A673 (cell line): ENCODE data around the gene GOLGA3. TPM values are rescaled to one million over a fixed set of nuclear protein-coding genes. Genes with fewer than 3 reads are reported as not detected.

Experiments used
- BruUV-seq: library from RNA; stranded (reverse); fragments of 400-500 nt; replicated peaks from 2 replicates; lab custom pipeline; 2021; lab: Mats Ljungman, UMichigan
- CTCF ChIA-PET: fragments of 300-600 bp; sonication (Branson Sonifier 250); formaldehyde crosslinking; loops from one replicate; lab custom pipeline; 2022; ENCODE audit warnings: antibody characterized with exemption; lab: Charles Lee
- POLR2A ChIA-PET: fragments of 300-600 bp; sonication (Branson Sonifier 250); formaldehyde crosslinking; loops from one replicate; lab custom pipeline; 2022; ENCODE audit warnings: antibody characterized with exemption; ENCODE audit not compliant: low non-redundant PET; lab: Charles Lee
- DNase-seq: peaks from one replicate; pipeline ENCODE4 v3.0.0-alpha.2; 2015; ENCODE audit warnings: low spot score
- H3K27ac ChIP-seq: fragments of 200-600 bp; sonication (generic); 2 replicates; pipeline ENCODE4 v1.5.1; 2016; ENCODE audit warnings: mixed run types, low read depth, mild to moderate bottlenecking, mixed read lengths, antibody characterized with exemption, low read length; ENCODE audit not compliant: poor library complexity, severe bottlenecking
- H3K27me3 ChIP-seq: fragments of 200-600 bp; sonication (generic); replicated peaks from 2 replicates; pipeline ENCODE4 v1.6.1; 2017; ENCODE audit warnings: mixed run types, low read depth, mild to moderate bottlenecking, mixed read lengths, antibody characterized with exemption, low read length; ENCODE audit not compliant: insufficient read depth, poor library complexity
- H3K36me3 ChIP-seq: fragments of 200-600 bp; sonication (generic); 2 replicates; pipeline ENCODE4 v1.6.1; 2016; ENCODE audit warnings: mixed run types, mild to moderate bottlenecking, mixed read lengths, antibody characterized with exemption, low read length; ENCODE audit not compliant: insufficient read depth, poor library complexity, severe bottlenecking
- H3K4me1 ChIP-seq: fragments of 200-600 bp; sonication (generic); 2 replicates; pipeline ENCODE4 v1.6.1; 2017; ENCODE audit warnings: mixed run types, mild to moderate bottlenecking, mixed read lengths, antibody characterized with exemption, low read length; ENCODE audit not compliant: insufficient read depth, poor library complexity, severe bottlenecking
- H3K4me3 ChIP-seq: fragments of 200-600 bp; sonication (generic); 2 replicates; pipeline ENCODE4 v1.5.1; 2016; ENCODE audit warnings: low read depth, mixed run types, mild to moderate bottlenecking, mixed read lengths, low read length; ENCODE audit not compliant: poor library complexity, severe bottlenecking
- H3K9me3 ChIP-seq: fragments of 200-600 bp; sonication (generic); 2 replicates; pipeline ENCODE4 v1.6.1; 2016; ENCODE audit warnings: mixed run types, low read depth, mild to moderate bottlenecking, mixed read lengths, antibody characterized with exemption, low read length; ENCODE audit not compliant: poor library complexity, severe bottlenecking
- CTCF ChIP-seq: fragments of 300-800, 200-600 bp; sonication (generic); conservative IDR thresholded peaks from 2 replicates; pipeline ENCODE4 v1.5.1; 2017; ENCODE audit warnings: low read depth, mild to moderate bottlenecking, antibody characterized with exemption, low read length, moderate library complexity, mixed read lengths
- EZH2 ChIP-seq: fragments of 200-600 bp; sonication (generic); IDR thresholded peaks from 2 replicates; pipeline ENCODE4 v1.6.1; 2017; ENCODE audit warnings: borderline replicate concordance, low read depth, mild to moderate bottlenecking, mixed read lengths, antibody characterized with exemption, low read length; ENCODE audit not compliant: poor library complexity, severe bottlenecking
- intact Hi-C: fragments of 100-400 bp; cut with micrococcal nuclease; formaldehyde crosslinking; loops from one replicate; pipeline ENCODE4 v1.10.0; 2022; ENCODE audit not compliant: unreplicated experiment
- total RNA-seq: library from RNA; stranded (reverse); gene quantifications from 2 replicates; pipeline ENCODE4 v1.2.3, GENCODE V29; 2021

GOLGA3 gene
- total RNA-seq, 1 experiment from 2014 or later, result 58.4 TPM

- peaks cover 37% of the 10 kb centered on the region for H3K36me3 ChIP-seq
- DNase-seq, result no peak
- ChIA-PET POLR2A (no interaction called here), CTCF (no interaction called here)
- H3K27ac ChIP-seq, result no peak overlapping the region
- H3K4me3 ChIP-seq, result no peak overlapping the region
- BruUV-seq, result no TSS peak
- intact Hi-C loops, result no loop called here
- H3K9me3 ChIP-seq, result no peaks in the 10 kb centered on the region
- H3K27me3 ChIP-seq, result no peaks in the 10 kb centered on the region
- H3K4me1 ChIP-seq, result no peaks in the 10 kb centered on the region
- no peak for TF ChIP-seq EZH2
- TF ChIP-seq CTCF, result no peak
Observed at GRCh38 chr12:132824053-132824452, 4.6 kb downstream of the GOLGA3 start.

- H3K9me3 ChIP-seq, result no peaks in the 10 kb centered on the region
- no peak for DNase-seq
- TF ChIP-seq CTCF, result no peak
- no peak for TF ChIP-seq EZH2
- no peaks in the 10 kb centered on the region for H3K27me3 ChIP-seq
- no peak overlapping the region for H3K27ac ChIP-seq
- no peaks in the 10 kb centered on the region for H3K4me1 ChIP-seq
- no TSS peak for BruUV-seq
- intact Hi-C loops, result no loop called here
- ChIA-PET POLR2A (no interaction called here), CTCF (no interaction called here)
- peaks cover 50% of the 10 kb centered on the region for H3K36me3 ChIP-seq
- no peak overlapping the region for H3K4me3 ChIP-seq
Observed at GRCh38 chr12:132818562-132818961, 10.1 kb downstream of the GOLGA3 start.

GRCh38 chr12:132814232-132814631, 14.4 kb downstream of the GOLGA3 start:
- TF ChIP-seq EZH2, result no peak
- TF ChIP-seq CTCF, result no peak
- Histone ChIP-seq H3K4me3 (no peak overlapping the region), H3K9me3 (no peaks in the 10 kb centered on the region), H3K4me1 (no peaks in the 10 kb centered on the region), H3K27me3 (no peaks in the 10 kb centered on the region), H3K27ac (no peak overlapping the region), H3K36me3 (peaks cover 44% of the 10 kb centered on the region)
- intact Hi-C loops, result no loop called here
- no peak for DNase-seq
- CTCF ChIA-PET, result no interaction called here
- BruUV-seq, result no TSS peak
- POLR2A ChIA-PET, result no interaction called here
